ENCODE measurements around the gene IQCH.
A peak's percentile ranks its signal among the peaks of the same experiment; 100 is the strongest.

The IQCH gene

GRCh38 chr15:67381416-67382045, 126.9 kb downstream of the IQCH start:
- no peak for DNase-seq (ENCODE audit: low read depth in 1 of 2, low spot score in 1 of 2)
- in situ Hi-C loops (cut with HindIII; ENCODE audit: low pct_unique_long_range_greater_than_20kb, low sequenced_read_pairs) = no loop called here
- no peak for TF ChIP-seq JUND (IDR thresholded peaks at IDR 0.05; ENCODE audit: low read depth)

GRCh38 chr15:67382723-67383122, 128.1 kb downstream of the IQCH start:
- in situ Hi-C loops (cut with HindIII; ENCODE audit: low pct_unique_long_range_greater_than_20kb, low sequenced_read_pairs) = no loop called here
- no peak for TF ChIP-seq JUND (IDR thresholded peaks at IDR 0.05; ENCODE audit: low read depth)
- DNase-seq (ENCODE audit: low read depth in 1 of 2, low spot score in 1 of 2) = no peak

GRCh38 chr15:67383899-67384298, 129.3 kb downstream of the IQCH start:
- peak in 1 of 2 experiments; percentile 22 for DNase-seq (ENCODE audit: low read depth in 1 of 2, low spot score in 1 of 2)
- no peak for TF ChIP-seq JUND (IDR thresholded peaks at IDR 0.05; ENCODE audit: low read depth)
- in situ Hi-C loops (cut with HindIII; ENCODE audit: low pct_unique_long_range_greater_than_20kb, low sequenced_read_pairs) = no loop called here

- TF ChIP-seq JUND (IDR thresholded peaks at IDR 0.05; ENCODE audit: low read depth) = no peak
- in situ Hi-C loops (cut with HindIII; ENCODE audit: low pct_unique_long_range_greater_than_20kb, low sequenced_read_pairs) = no loop called here
- DNase-seq (ENCODE audit: low read depth in 1 of 2, low spot score in 1 of 2) = no peak
These were observed 130.2 kb downstream of the IQCH start for GRCh38 chr15:67384761-67385160.

GRCh38 chr15:67385971-67386370, 131.4 kb downstream of the IQCH start:
- TF ChIP-seq JUND (IDR thresholded peaks at IDR 0.05; ENCODE audit: low read depth) = no peak
- in situ Hi-C loops (cut with HindIII; ENCODE audit: low pct_unique_long_range_greater_than_20kb, low sequenced_read_pairs) = no loop called here
- DNase-seq (ENCODE audit: low read depth in 1 of 2, low spot score in 1 of 2) = no peak

- in situ Hi-C loops (cut with HindIII; ENCODE audit: low pct_unique_long_range_greater_than_20kb, low sequenced_read_pairs) = no loop called here
- TF ChIP-seq JUND (IDR thresholded peaks at IDR 0.05; ENCODE audit: low read depth) = no peak
- DNase-seq (ENCODE audit: low read depth in 1 of 2, low spot score in 1 of 2) = no peak
These were observed 132.4 kb downstream of the IQCH start for GRCh38 chr15:67386947-67387346.

GRCh38 chr15:67389975-67390374, 135.4 kb downstream of the IQCH start:
- TF ChIP-seq JUND (IDR thresholded peaks at IDR 0.05; ENCODE audit: low read depth) = no peak
- DNase-seq (ENCODE audit: low read depth in 1 of 2, low spot score in 1 of 2) = peak in 1 of 2 experiments; percentile 19
- in situ Hi-C loops (cut with HindIII; ENCODE audit: low pct_unique_long_range_greater_than_20kb, low sequenced_read_pairs) = no loop called here

GRCh38 chr15:67394873-67395639, 140.5 kb downstream of the IQCH start:
- no peak for TF ChIP-seq JUND (IDR thresholded peaks at IDR 0.05; ENCODE audit: low read depth)
- DNase-seq (ENCODE audit: low read depth in 1 of 2, low spot score in 1 of 2) = no peak
- in situ Hi-C loops (cut with HindIII; ENCODE audit: low pct_unique_long_range_greater_than_20kb, low sequenced_read_pairs) = no loop called here

GRCh38 chr15:67396114-67396513, 141.5 kb downstream of the IQCH start:
- DNase-seq (ENCODE audit: low read depth in 1 of 2, low spot score in 1 of 2) = no peak
- in situ Hi-C loops (cut with HindIII; ENCODE audit: low pct_unique_long_range_greater_than_20kb, low sequenced_read_pairs) = no loop called here
- TF ChIP-seq JUND (IDR thresholded peaks at IDR 0.05; ENCODE audit: low read depth) = no peak

GRCh38 chr15:67397139-67397538, 142.6 kb downstream of the IQCH start:
- no peak for DNase-seq (ENCODE audit: low read depth in 1 of 2, low spot score in 1 of 2)
- in situ Hi-C loops (cut with HindIII; ENCODE audit: low pct_unique_long_range_greater_than_20kb, low sequenced_read_pairs) = no loop called here
- no peak for TF ChIP-seq JUND (IDR thresholded peaks at IDR 0.05; ENCODE audit: low read depth)

GRCh38 chr15:67399925-67400324, 145.3 kb downstream of the IQCH start:
- DNase-seq (ENCODE audit: low read depth in 1 of 2, low spot score in 1 of 2) = no peak
- no peak for TF ChIP-seq JUND (IDR thresholded peaks at IDR 0.05; ENCODE audit: low read depth)
- in situ Hi-C loops (cut with HindIII; ENCODE audit: low pct_unique_long_range_greater_than_20kb, low sequenced_read_pairs) = no loop called here

- DNase-seq (ENCODE audit: low read depth in 1 of 2, low spot score in 1 of 2) = no peak
- TF ChIP-seq JUND (IDR thresholded peaks at IDR 0.05; ENCODE audit: low read depth) = no peak
- in situ Hi-C loops (cut with HindIII; ENCODE audit: low pct_unique_long_range_greater_than_20kb, low sequenced_read_pairs) = no loop called here
These were observed 146.3 kb downstream of the IQCH start for GRCh38 chr15:67400890-67401289.

- no peak for TF ChIP-seq JUND (IDR thresholded peaks at IDR 0.05; ENCODE audit: low read depth)
- in situ Hi-C loops (cut with HindIII; ENCODE audit: low pct_unique_long_range_greater_than_20kb, low sequenced_read_pairs) = no loop called here
- DNase-seq (ENCODE audit: low read depth in 1 of 2, low spot score in 1 of 2) = no peak
These were observed 146.8 kb downstream of the IQCH start for GRCh38 chr15:67401336-67401735.

All from T47D (cell line).